GM21825 (cell line): ENCODE measurements around the gene TMEM158.

Experiments used
- ATAC-seq: cut with Tn5 transposase; IDR thresholded peaks from one replicate; pipeline ENCODE4 v1.9.1; 2021; ENCODE audit warnings: mild to moderate bottlenecking, moderate library complexity; ENCODE audit not compliant: unreplicated experiment

The TMEM158 gene

GRCh38 chr3:45234250-45234649 lies 8.2 kb upstream of the TMEM158 start:
- no peak for ATAC-seq

GRCh38 chr3:45232521-45232920 lies 6.4 kb upstream of the TMEM158 start:
- ATAC-seq = no peak

- ATAC-seq = no peak
These were observed 1.9 kb upstream of the TMEM158 start for GRCh38 chr3:45227946-45228345.

GRCh38 chr3:45227071-45227820 lies 1.2 kb upstream of the TMEM158 start:
- ATAC-seq = no peak

- peak; percentile 30 for ATAC-seq
These were observed 452 bp downstream of the TMEM158 start for GRCh38 chr3:45225465-45226205.

GRCh38 chr3:45224824-45225464 lies 1.1 kb downstream of the TMEM158 start:
- peak; percentile 28 for ATAC-seq

- ATAC-seq = no peak
These were observed 2.0 kb downstream of the TMEM158 start for GRCh38 chr3:45223889-45224727.

- ATAC-seq = no peak
These were observed 6.4 kb downstream of the TMEM158 start for GRCh38 chr3:45219694-45220093.

- no peak for ATAC-seq
These were observed 7.3 kb downstream of the TMEM158 start for GRCh38 chr3:45218578-45219390.

- no peak for ATAC-seq
These were observed 10.0 kb downstream of the TMEM158 start for GRCh38 chr3:45216021-45216609.

- no peak for ATAC-seq
These were observed 10.6 kb downstream of the TMEM158 start for GRCh38 chr3:45215466-45215865.

- no peak for ATAC-seq
These were observed 11.9 kb downstream of the TMEM158 start for GRCh38 chr3:45214061-45214680.

- ATAC-seq = no peak
These were observed 14.0 kb downstream of the TMEM158 start for GRCh38 chr3:45212095-45212468.

GRCh38 chr3:45211466-45212094 lies 14.5 kb downstream of the TMEM158 start:
- ATAC-seq = no peak

GRCh38 chr3:45210308-45211041 lies 15.6 kb downstream of the TMEM158 start:
- no peak for ATAC-seq

- no peak for ATAC-seq
These were observed 16.6 kb downstream of the TMEM158 start for GRCh38 chr3:45209526-45209925.

GRCh38 chr3:45208586-45208985 lies 17.5 kb downstream of the TMEM158 start:
- ATAC-seq = no peak

GRCh38 chr3:45207446-45207845 lies 18.6 kb downstream of the TMEM158 start:
- no peak for ATAC-seq
